Measurements from ENCODE around the gene SEL1L2. TPM values are rescaled to one million over a fixed set of nuclear protein-coding genes. Genes with fewer than 3 reads are reported as not detected.
A peak's percentile ranks its signal among the peaks of the same experiment; 100 is the strongest.

The SEL1L2 gene
- polyA plus RNA-seq, 2 of the 4 experiments (the other 2 are of a cell fraction), result not detected

GRCh38 chr20:13839421-13840092 is 150.9 kb downstream of the SEL1L2 start:
- no peak for TF ChIP-seq CBX2 (IDR thresholded peaks at IDR 0.05; ENCODE audit: borderline replicate concordance, low read depth)
- no peak for TF ChIP-seq PBX3 (IDR thresholded peaks at IDR 0.05)
- TF ChIP-seq USF2 (IDR thresholded peaks at IDR 0.05), result no peak
- no peak for TF ChIP-seq HDAC2 (IDR thresholded peaks at IDR 0.05)
- TF ChIP-seq RCOR1 (IDR thresholded peaks at IDR 0.05; ENCODE audit: low read depth, low read length), result no peak
- no peak for TF ChIP-seq REST (IDR thresholded peaks at IDR 0.05)
- no peak for TF ChIP-seq EP300 (IDR thresholded peaks at IDR 0.05)
- TF ChIP-seq HES2 (IDR thresholded peaks at IDR 0.05), result no peak
- TF ChIP-seq FOSB (CRISPR knock-in tag; IDR thresholded peaks at IDR 0.05), result no peak
- TF ChIP-seq RAD21 (conservative IDR thresholded peaks at IDR 0.05 in 1 of 2, IDR thresholded peaks at IDR 0.05 in 1 of 2), result no peak
- no peak for TF ChIP-seq EHMT2 (IDR thresholded peaks at IDR 0.05; ENCODE audit: low read depth)
- no peak for TF ChIP-seq HOXB5 (CRISPR knock-in tag; IDR thresholded peaks at IDR 0.05)
- no peak overlapping the region for H3K4me2 ChIP-seq
- FAIRE-seq, result no peak
- CTCF ChIA-PET, result interaction anchor here (0.8 to 1.2 kb wide), 2 partner anchors 8 to 17 kb away, joined by 3 to 4 read pairs; no protein-coding TSS in a partner anchor
- 19% methylated on average over 4 of the region's 4 CpGs for WGBS (ENCODE audit: missing lambda C conversion rate)
- H3K4me3 ChIP-seq, result no peak overlapping the region
- H3K9me3 ChIP-seq, result no peaks in the 10 kb centered on the region
- no peak overlapping the region for H3K27ac ChIP-seq
- POLR2A ChIA-PET, result no interaction called here
- H3K4me1 ChIP-seq, result no peaks in the 10 kb centered on the region
- DNase-seq (ENCODE audit: low read depth in 1 of 2, low spot score in 1 of 2), result no peak
- ATAC-seq, result peak; percentile 28 to 30; a peak in 3 of 6 replicates

GRCh38 chr20:13838664-13839063 is 151.8 kb downstream of the SEL1L2 start:
- Histone ChIP-seq H3K27ac (no peak overlapping the region), H3K4me2 (no peak overlapping the region), H3K4me3 (no peak overlapping the region), H3K4me1 (no peaks in the 10 kb centered on the region), H3K9me3 (no peaks in the 10 kb centered on the region)
- CTCF ChIA-PET, result interaction anchor here (0.8 to 1.2 kb wide), 2 partner anchors 9 to 17 kb away, joined by 3 to 4 read pairs; no protein-coding TSS in a partner anchor
- WGBS (ENCODE audit: missing lambda C conversion rate), result 22% methylated on average over 6 of the region's 7 CpGs
- DNase-seq (ENCODE audit: low read depth in 1 of 2, low spot score in 1 of 2) (no peak), FAIRE-seq (no peak), ATAC-seq (no peak)
- POLR2A ChIA-PET, result no interaction called here
- TF ChIP-seq CHD2 (IDR thresholded peaks at IDR 0.05; ENCODE audit: low read length, partially characterized antibody), result no peak
- TF ChIP-seq MAFK (IDR thresholded peaks at IDR 0.05; ENCODE audit: partially characterized antibody), result no peak

GRCh38 chr20:13831476-13831875 is 158.9 kb downstream of the SEL1L2 start:
- H3K4me2 ChIP-seq, result no peak overlapping the region
- H3K9me3 ChIP-seq, result 0 out of 3 replicates have a peak, but pooled peaks cover 4% of the 10 kb centered on the region
- no peak overlapping the region for H3K27ac ChIP-seq
- CTCF ChIA-PET, result no interaction called here
- DNase-seq (ENCODE audit: low read depth in 1 of 2, low spot score in 1 of 2) (no peak), FAIRE-seq (no peak), ATAC-seq (no peak)
- H3K4me1 ChIP-seq, result no peaks in the 10 kb centered on the region
- TF ChIP-seq E2F6 (IDR thresholded peaks at IDR 0.05; ENCODE audit: borderline replicate concordance, low read depth) (no peak), FOXS1 (CRISPR knock-in tag; IDR thresholded peaks at IDR 0.05) (no peak), RFX5 (IDR thresholded peaks at IDR 0.05) (no peak), PBX3 (IDR thresholded peaks at IDR 0.05) (no peak), HOXB13 (CRISPR knock-in tag; IDR thresholded peaks at IDR 0.05; ENCODE audit: low read depth) (no peak)
- H3K4me3 ChIP-seq, result no peak overlapping the region
- 37% methylated on average over 3 of the region's 3 CpGs for WGBS (ENCODE audit: missing lambda C conversion rate)
- POLR2A ChIA-PET, result no interaction called here
